ENCODE results near the gene UBQLN3.

The UBQLN3 gene

DNA sequence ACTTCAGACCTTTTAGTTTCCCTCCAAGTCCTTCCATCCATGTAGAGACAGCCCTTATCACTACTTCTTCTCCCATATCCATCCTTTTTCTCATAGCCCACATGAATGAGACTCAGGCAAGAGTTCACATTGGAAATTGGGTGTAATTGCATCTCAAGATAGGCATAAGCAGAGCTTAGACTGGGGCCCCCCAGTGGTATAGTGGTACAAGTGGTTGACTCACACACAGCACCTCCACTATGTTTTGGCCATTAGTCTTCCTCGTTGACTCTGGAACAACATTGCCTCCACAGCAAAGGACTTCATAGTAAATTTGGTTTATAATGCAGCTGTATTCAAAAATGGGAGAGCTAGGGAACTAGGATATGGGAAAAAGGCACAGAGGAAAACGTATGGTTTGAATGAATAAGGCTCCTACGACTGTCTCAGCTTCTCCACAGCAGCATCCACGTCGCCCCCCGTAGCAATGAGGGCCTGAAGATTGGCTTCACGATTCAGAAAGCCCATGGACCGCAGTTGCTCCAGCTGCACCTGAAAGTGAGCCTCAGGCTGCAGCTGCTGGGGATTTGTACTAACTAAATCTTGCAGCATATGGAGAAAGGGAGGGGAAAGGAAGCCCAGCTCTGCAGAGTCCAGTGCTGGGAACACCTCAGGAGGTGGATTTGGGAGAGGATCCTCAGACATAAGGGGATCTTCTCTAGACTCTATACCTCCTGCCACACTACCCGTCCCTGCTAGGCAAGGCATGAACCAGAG lies 2.4 kb downstream of the UBQLN3 start:
- TF ChIP-seq, protein P1, sequence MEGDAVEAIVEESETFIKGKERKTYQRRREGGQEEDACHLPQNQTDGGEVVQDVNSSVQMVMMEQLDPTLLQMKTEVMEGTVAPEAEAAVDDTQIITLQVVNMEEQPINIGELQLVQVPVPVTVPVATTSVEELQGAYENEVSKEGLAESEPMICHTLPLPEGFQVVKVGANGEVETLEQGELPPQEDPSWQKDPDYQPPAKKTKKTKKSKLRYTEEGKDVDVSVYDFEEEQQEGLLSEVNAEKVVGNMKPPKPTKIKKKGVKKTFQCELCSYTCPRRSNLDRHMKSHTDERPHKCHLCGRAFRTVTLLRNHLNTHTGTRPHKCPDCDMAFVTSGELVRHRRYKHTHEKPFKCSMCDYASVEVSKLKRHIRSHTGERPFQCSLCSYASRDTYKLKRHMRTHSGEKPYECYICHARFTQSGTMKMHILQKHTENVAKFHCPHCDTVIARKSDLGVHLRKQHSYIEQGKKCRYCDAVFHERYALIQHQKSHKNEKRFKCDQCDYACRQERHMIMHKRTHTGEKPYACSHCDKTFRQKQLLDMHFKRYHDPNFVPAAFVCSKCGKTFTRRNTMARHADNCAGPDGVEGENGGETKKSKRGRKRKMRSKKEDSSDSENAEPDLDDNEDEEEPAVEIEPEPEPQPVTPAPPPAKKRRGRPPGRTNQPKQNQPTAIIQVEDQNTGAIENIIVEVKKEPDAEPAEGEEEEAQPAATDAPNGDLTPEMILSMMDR (IDR thresholded peaks at IDR 0.05): no peak
- no peak for DNase-seq (ENCODE audit: low spot score)
- no peak overlapping the region for H3K4me3 ChIP-seq
- no peak overlapping the region for H3K27ac ChIP-seq

DNA sequence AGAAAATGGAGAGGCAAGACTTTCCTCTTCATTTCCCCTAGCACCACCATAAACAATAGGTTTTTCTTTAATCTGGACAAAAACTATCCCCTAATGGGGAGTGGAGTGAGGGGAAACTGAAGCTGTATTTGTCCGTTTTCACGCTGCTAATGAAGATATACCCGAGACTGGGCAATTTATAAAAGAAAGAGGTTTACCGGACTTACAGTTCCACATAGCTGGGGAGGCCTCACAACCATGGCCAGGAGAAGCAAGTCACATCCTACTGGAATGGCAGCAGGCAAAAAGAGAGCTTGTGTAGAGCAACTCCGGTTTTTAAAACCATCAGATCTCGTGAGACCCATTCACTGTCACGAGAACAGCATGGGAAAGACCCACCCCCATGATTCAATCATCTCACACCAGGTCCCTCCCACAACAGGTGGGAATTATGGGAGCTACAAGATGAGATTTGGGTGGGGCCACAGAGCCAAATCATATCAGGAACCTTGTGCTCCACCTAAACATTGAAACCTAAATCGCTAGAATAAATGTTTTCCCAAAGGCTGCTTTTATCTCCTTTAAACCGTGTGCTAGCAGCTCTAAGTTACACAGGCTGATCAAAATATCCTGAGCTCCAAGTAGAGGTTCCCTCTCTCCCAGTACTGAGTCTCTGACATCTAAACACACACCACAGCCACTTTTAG lies 4.3 kb downstream of the UBQLN3 start:
- no peak for DNase-seq (ENCODE audit: low spot score)
- H3K27ac ChIP-seq: no peak overlapping the region
- H3K4me3 ChIP-seq: no peak overlapping the region
- TF ChIP-seq, protein P1 (IDR thresholded peaks at IDR 0.05): no peak

DNA sequence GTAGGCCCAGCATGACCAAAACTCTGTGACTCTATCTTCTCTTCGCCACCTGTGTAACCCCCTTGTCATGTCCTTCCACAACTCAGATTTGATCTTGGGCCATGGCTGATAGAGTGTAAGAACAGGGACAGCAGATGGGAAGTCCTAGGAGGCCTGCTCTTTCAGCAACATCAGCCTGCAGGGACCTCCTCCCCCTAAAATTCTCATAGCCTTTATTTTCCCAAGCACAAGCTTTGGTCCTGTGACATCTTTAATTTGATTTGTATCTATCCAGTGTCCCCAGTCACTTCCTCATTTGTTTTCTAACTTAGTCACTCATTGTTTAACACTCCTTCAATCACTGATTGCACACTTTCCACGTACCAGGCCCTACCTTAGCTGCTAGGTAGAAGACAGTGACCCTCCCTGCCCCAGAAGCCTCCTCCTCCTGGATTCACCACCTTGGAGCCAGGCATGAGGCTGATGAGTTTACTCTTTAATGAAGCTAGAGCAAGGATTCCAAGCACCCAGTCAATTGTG lies 5.3 kb downstream of the UBQLN3 start:
- no peak overlapping the region for H3K4me3 ChIP-seq
- no peak overlapping the region for H3K27ac ChIP-seq
- TF ChIP-seq, protein P1 (IDR thresholded peaks at IDR 0.05): no peak
- no peak for DNase-seq (ENCODE audit: low spot score)

DNA sequence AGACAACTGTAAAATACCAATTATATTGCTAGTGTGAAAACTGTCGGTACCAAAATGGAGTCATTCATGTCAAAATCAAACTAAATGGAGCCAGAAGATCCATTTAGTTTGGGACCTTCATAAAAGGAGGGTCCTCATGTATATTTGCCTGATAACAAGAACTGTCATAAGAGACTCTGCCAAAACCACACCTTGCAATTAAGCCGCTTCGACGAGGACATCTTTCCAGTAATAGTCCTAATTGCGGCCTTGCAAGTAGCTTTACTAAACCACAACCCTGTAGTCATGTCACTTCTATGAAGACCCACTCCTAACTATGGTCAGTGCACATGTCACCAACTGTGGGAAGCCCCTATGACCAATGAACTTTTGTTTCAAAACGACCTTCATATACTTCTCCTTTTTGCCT lies 9.4 kb downstream of the UBQLN3 start:
- TF ChIP-seq, protein P1 (IDR thresholded peaks at IDR 0.05): no peak
- no peak for DNase-seq (ENCODE audit: low spot score)
- Histone ChIP-seq H3K4me3 (no peak overlapping the region), H3K27ac (no peak overlapping the region)

DNA sequence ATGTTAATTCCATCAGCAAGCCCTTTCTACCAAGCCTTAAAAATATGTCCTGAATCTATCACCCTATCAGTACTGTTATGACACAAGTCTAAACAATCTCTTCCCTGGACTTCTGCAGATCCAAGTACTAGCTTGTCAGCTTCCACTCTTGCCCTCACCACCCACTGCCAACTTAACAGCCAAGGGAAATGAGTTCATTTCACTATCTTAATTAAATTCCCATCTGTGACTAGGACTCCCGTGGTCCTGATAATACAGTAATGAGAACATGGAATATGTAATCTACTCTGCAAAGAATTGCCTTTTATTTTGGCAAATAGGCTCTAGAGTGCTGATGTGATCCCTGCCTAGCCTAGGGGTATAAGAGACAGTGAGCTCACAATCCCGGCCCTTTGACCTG lies 10.1 kb downstream of the UBQLN3 start:
- Histone ChIP-seq H3K4me3 (no peak overlapping the region), H3K27ac (no peak overlapping the region)
- TF ChIP-seq, protein P1 (IDR thresholded peaks at IDR 0.05): no peak
- DNase-seq (ENCODE audit: low spot score): no peak

DNA sequence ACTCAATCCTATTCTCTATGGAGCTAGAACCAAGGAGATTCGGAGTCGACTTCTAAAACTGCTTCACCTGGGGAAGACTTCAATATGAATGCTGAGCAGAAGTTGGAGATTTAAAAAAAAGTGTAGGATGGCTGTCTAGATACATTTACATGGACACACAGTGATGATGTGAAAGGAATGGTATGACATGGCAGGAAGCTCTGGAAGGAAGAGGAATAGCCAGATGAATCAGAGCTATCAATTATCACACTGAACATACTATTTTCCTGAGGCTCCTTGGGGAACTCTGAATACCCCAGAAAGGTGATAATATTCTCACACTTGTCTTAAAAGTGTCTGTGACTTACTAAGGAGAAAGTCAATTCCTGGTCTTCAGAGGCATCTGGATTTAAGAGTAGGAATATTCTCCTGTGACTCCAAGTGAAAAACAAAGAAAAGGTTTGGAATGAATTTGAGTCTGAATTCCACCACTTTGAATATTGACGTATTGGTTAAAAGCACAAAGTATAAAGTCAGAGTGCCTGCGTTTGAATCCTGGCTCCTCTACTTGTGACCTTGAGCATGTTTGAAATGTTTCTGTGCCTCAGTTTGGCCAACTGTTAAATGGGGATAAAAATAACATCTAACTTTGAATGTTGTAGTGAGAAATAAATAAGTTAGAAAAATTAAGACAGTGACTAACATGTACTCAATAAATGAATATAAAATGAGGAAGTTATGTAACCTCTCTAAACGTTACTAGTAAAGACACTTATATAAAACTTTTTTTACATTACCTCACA lies 20.0 kb downstream of the UBQLN3 start:
- no peak for DNase-seq (ENCODE audit: low spot score)
- TF ChIP-seq, protein P1 (IDR thresholded peaks at IDR 0.05): no peak
- H3K27ac ChIP-seq: no peak overlapping the region
- H3K4me3 ChIP-seq: no peak overlapping the region

Measured in coronary artery (tissue), 2 donors.